NCI-H524 treated with DMSO at 0.1 percent for 48 hours (cell line): ENCODE results near the gene ANKS4B.
"Not testable (repeated sequence)": the region's sequence is repeated elsewhere in the genome, so short reads cannot be mapped to it uniquely, and the experiment has no call there.

Experiments used
- DNase-seq: peaks from one replicate; lab custom pipeline; 2025; lab: John Stamatoyannopoulos, UW

ANKS4B gene, protein sequence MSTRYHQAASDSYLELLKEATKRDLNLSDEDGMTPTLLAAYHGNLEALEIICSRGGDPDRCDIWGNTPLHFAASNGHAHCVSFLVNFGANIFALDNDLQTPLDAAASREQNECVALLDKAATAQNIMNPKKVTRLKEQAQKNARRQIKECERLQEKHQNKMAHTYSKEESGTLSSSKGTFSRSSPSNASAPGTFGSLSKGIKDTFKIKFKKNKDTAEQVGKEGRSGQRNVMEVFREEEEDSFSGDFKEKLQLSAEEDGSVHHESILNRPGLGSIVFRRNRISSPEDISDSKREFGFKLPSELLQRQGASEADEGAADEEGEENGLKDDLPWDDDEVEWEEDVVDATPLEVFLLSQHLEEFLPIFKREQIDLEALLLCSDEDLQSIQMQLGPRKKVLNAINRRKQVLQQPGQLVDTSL

DNA sequence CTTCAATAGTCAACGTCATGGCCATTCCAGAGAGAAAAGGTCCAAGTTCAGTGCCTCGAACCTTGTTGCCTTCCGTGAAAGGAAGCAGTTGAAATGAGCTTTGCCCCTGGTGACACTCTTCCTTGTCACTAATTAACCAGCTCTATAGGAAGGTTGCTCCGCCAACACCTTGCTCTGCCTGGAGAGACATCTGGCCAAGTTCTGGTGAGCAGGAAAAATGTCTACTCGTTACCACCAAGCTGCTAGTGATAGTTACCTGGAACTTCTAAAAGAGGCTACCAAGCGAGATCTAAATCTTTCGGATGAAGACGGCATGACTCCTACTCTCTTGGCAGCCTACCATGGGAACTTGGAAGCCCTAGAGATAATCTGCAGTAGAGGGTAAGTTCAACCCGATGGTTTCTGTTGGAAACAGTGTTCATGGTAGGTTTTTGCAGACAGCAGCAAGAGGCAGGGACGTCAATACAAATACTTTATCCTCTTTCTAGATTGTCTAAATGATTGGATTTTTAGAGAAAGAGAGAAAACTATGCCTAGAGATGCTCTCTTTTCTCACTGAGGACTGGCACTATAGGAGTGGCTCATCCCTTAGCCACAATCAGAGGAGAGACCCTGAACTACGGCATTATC is at the start of gene ANKS4B:
Gene ANKS4B (plus strand): TSS at position 179 of the 630 bp plus-strand sequence. CDS start 39 bp downstream, at position 218.
- DNase-seq, result no peak

DNA sequence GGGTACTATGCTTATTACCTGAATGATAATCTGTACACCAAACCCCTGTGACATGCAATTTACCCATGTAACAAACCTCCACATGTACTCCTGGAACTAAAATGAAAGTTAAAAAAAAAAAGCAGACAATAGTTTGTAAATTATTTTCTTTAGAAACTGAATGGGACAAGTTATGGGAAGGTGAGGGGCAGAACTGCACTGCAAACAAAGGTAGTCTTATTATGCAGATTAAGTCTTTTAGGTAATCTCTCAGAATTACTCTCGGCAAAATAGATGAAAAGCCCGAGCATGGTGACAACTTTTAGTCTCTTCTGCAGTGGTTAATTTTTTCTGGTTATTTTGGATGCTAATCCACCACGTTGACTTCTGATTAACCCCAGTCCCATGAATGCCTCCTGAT is 49.5 kb upstream of the ANKS4B start:
- no peak for DNase-seq

- no peak for DNase-seq
Observed at GRCh38 chr16:21184834-21185233, 48.7 kb upstream of the ANKS4B start.

DNA sequence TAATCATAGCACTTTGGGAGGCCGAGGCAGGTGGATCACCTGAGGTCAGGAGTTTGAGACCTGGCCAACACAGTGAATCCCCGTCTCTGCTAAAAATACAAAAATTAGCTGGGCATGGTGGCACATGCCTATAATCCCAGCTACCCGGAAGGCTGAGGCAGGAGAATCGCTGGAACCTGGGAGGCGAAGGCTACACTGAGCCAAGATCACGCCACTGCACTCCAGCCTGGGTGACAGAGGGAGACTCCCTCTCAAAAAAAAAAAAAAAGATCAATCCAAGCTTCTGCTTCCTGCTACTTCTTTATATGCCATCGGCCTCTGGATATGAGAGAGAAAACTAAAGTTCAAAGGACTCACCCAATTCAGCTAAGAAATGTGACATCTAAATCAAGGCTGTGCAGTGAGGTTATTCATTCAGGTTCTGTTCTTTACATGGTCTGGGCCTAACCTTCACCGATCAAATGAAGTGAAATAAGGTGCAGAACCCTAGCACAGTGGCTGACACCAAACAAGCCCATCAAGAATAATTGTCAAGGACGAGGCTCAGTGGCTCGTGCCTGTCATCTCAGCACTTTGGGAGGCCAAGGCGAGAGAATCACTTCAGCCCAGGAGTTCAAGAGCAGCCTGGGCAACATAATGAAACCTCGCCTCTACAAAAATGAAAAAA is 47.7 kb upstream of the ANKS4B start:
- no peak for DNase-seq

GRCh38 chr16:21186326-21186691 is 47.2 kb upstream of the ANKS4B start:
- no peak for DNase-seq

DNA sequence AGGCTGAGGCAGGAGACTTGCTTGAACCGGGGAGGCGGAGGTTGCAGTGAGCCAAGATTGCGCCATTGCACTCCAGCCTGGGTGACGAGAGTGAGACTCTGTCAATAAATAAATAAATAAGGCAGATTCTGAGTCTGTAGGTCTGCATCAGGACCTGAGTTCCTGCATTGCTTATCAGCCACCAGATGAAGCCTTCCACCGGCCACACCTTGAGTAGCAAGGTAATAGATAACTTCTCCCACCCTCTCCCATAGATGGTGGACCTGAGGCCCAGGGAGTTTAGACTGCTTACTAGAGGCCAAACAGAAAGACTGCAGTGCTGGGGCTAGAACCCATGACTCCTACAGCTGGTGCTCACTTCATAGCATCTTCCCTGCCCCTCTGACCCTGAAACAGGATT is 44.2 kb upstream of the ANKS4B start:
- DNase-seq, result no peak

GRCh38 chr16:21190013-21190412 is 43.5 kb upstream of the ANKS4B start:
- DNase-seq, result no peak

GRCh38 chr16:21190599-21190998 is 42.9 kb upstream of the ANKS4B start:
- no peak for DNase-seq

DNA sequence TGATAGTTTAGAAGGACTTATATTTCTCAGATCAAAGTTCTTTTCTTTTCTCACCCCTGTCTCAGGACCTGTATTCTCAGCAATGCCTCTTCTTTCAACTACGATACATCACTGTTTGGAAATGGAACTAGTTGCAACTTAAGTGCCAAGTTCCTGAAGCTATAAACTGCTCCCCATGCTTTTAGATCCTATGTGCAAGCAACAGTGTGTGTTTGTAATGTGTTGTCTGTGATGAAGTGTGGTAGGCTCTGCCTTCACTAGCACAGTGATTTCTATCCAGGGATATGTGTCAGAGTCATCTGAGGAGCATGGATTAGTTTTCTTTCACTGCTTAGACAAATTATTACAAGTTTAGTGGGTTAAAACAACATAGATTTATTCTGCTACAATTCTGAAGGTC is 40.5 kb upstream of the ANKS4B start:
- no peak for DNase-seq

DNA sequence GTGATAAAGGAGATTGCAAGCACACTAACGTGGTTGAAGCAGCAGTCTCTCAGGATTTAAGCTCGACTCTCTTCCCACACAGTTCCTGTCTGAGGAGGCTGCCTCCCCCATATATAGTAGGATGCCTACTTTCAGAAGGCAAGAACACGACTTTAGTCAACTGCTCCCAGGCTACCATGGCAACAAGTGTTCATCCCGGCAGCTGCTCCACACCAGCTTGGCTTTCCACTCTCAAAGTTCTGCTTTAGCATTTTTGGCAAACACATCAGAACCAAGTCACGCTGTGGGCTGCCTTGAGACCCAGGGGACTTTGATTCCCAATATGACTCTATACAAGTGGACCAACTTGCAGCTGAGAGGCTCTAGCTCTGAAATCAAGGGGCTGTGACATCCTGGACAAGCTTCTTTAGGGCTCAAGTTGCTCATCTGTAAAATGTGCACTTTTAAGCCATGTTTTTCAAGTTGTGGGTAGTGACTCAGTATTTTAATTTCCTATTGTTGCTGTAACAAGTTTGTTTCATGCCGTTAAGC is 38.7 kb upstream of the ANKS4B start:
- DNase-seq, result no peak

GRCh38 chr16:21195330-21195729 is 38.2 kb upstream of the ANKS4B start:
- not testable (repeated sequence) for DNase-seq

GRCh38 chr16:21197112-21197511 is 36.4 kb upstream of the ANKS4B start:
- DNase-seq, result no peak

DNA sequence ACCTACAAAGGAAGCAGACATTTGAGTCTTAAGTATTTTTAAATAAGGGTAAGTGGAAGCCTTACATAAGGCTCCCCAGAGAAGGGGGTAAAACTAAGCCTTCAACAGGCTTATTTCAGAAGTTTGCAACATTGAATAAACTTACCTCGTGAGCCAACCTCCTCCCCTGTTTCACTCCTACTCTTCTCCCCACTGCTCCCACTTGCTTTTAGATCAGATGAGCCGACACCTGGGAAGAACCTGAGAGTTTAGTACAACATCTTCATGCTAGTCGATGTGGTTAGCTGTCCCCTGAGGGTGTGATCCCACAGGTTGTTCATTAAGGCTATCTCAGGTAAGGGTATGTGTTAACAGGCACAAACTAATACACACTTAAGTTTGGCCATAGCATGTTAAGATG is 35.9 kb upstream of the ANKS4B start:
- DNase-seq, result no peak

DNA sequence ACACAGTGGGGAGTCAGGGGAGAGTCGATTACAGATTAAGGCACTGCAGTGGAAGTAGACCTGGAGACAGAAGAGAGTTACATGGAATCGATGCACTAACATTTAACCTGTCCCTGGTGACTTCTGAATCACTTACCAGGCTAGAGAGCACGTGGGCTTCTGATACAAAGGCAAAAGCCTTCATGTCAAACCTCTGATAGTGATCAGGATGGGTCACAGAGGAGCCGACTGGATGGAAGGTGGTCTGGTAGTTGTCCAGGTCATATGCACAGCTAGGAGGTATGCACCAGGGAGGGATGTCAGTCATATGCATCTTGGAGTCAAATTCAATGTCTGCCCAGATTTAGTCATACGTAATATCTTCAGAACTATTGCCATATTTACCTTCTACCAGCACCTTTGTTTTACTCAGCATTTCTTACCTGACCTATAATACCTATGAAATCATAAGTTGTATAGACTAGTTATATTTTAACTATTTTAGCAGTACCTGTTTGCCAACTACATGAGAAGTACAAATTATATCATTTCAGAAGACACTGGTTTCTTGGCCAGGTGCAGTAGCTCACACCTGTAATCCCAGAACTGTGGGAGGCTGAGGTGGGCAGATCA is 33.8 kb upstream of the ANKS4B start:
- no peak for DNase-seq

- DNase-seq, result no peak
Observed at GRCh38 chr16:21203155-21203797, 30.2 kb upstream of the ANKS4B start.

- DNase-seq, result no peak
Observed at GRCh38 chr16:21205303-21205702, 28.2 kb upstream of the ANKS4B start.

DNA sequence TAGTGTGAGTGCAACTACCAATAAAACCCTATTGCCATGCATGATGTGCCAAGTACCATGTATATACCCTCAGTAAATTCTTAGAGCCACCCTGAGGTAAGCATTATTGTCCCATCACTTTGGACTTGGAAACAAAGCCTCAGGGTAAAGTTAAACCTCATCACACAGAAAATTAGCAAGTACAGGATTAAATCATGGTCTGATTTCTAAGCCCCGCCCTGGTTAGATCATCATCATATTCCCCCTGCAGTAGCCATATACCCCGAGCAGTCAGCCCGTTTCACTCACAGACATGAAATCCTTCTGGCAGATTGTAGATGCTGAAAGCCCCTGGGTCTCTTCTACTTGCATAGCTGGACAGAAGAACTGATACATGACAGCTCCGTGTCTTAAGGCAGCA is 26.9 kb upstream of the ANKS4B start:
- DNase-seq, result no peak

DNA sequence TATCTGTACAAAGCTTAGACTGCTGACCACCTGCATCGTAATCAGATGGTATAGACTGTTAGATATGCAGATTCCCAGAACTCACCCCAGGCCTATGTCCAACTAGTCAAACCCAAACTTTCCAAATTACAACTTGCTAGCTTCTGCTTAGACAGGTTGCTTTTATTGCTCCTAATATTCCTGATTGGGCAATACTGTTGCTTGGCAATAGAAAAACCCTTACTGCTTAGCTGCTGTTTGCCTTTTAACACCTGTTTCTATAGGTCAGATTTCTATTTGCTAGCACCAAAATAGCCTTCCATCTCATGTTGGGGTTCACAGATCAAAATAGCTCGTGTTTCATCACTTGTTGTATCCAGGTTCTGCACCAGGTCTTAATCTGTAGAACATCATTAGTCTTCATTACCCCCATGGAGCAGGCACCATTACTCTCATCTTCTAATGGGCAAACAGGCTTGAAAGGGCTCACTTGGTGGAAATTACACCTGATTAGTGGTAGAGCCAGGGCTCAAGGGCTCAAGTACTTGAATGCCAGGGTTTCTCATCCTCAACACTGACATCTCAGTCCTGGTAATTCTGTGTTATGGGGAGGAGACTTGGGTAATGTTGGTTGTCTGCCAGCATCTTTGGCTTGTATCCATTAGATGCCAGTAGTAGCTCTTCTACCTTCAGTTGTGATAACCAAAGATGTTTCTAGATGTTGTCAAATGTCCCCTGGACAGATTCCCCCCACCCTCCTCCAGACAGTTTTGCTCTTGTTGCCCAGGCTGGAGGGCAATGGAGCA is 24.9 kb upstream of the ANKS4B start:
- no peak for DNase-seq

DNA sequence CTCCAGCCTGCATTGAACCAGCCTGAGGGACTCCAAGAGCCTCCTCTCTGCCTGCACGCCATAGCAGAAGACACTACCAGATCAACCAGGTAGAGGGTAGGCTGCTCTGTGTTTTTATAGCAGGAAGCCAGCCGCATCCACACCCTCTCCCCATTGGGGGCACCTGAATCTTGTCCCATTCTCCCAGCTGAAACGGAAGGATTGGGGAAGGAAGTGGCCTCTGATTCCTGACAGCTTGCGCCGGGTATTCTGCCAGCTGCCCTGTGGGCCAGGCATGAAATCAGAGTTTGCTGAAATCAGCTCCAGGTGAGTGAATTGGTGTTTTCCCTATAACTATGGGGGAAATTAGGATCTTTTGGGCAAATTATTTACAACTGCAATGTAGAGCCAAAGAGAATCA is 22.0 kb upstream of the ANKS4B start, which contains the start of gene ZP2:
Gene ZP2 (minus strand): TSS at position 89 of the 400 bp plus-strand sequence. CDS start 27 bp downstream, at position 62.
- no peak for DNase-seq

GRCh38 chr16:21214086-21214485 is 19.4 kb upstream of the ANKS4B start:
- DNase-seq, result no peak

DNA sequence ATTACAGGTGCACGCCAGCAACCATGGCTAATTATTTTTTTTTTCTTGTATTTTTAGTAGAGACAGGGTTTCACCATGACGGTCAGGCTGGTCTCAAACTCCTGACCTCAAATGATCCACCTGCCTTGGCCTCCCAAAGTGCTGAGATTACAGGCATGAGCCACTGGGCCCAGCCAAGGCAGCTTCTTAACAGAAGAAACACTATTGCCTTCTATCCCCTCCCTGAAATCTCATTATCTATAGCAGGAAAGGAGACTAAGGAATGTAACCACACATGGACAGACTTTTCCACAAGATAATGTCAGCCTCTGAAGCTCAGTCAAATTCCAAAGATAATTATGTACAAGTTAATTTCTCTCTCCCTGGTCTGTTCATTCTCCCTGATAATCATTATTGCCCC is 16.4 kb upstream of the ANKS4B start:
- DNase-seq, result no peak
